GM18511 (cell line): Measurements from ENCODE around the gene RAB11A.

Source experiments
- ATAC-seq: cut with Tn5 transposase; IDR thresholded peaks from one replicate; pipeline ENCODE4 v1.9.1; 2021; ENCODE audit warnings: mild to moderate bottlenecking, moderate library complexity; ENCODE audit not compliant: unreplicated experiment

The RAB11A gene

DNA sequence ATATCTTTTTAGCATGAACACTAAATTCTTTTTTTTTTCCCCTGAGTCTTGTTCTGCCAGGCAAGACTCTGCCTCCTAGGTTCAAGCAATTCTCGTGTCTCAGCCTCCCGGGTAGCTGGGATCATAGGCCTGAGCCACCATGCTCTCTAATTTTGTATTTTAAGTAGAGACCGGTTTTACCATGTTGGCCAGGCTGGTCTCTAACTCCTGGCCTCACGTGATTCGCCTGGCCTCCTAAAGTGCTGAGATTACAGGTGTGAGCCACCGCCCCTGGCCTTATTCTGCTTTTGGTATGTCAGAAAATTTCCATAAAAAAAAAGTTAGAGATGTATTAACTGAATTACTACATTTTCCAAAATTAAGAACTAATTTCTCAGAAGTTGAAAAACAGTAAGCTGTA is 14.3 kb downstream of the RAB11A start:
- no peak for ATAC-seq

DNA sequence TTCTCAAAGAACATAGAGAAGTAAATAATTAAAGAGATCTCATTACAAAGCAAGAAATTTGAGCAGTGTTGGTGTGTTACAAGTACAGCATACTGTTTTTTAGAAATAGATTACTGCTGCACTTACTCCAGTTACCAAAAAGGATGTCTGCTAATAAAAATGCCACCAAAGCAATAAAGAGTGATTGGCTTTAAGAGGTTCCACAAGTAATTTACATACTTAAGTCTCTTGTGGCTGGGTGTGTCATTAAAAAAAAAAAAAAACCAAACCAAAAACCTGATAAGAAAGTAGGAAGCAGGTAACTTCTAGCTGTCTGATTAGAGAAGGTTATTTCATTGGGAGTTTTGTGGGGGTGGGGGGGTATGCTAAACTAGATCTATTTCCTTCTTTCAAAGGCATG is 15.2 kb downstream of the RAB11A start:
- ATAC-seq = no peak

DNA sequence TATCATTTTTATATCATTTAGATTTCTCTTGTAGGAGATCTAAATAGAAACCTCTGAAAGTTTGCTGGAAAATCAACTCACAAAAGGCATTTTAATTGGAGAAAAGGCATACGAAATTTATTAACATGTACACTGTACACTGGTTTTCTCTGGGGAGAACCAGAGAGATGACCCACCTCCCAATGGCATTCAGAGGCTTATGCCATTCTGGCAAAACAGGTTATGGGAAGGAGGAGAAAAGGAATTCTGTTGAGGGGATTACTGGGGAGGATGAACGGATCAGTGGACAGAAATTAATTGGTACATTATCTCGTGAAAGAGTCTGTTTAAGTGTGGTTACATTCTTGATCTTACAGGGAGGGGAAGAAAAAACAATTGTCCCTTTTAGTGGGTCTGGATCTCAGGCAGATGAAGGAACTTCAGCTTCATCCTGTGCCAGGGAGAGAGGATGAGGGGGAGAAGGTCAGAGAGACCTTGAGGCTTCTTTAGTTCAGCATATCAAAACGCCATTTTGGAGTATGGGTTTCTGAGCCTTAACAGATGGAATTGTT is 16.5 kb downstream of the RAB11A start:
- ATAC-seq = no peak

DNA sequence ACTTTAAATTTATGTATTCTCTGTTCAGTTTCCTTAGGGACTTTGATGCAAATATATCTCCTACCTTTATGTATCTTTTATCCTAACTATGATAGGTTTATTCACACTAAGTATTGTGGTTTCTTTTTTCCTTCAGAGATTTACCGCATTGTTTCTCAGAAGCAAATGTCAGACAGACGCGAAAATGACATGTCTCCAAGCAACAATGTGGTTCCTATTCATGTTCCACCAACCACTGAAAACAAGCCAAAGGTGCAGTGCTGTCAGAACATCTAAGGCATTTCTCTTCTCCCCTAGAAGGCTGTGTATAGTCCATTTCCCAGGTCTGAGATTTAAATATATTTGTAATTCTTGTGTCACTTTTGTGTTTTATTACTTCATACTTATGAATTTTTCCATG is 18.3 kb downstream of the RAB11A start:
- no peak for ATAC-seq

GRCh38 chr15:65888981-65889380 is 19.7 kb downstream of the RAB11A start:
- ATAC-seq = no peak

GRCh38 chr15:65893060-65893459 is 23.8 kb downstream of the RAB11A start:
- ATAC-seq = no peak

DNA sequence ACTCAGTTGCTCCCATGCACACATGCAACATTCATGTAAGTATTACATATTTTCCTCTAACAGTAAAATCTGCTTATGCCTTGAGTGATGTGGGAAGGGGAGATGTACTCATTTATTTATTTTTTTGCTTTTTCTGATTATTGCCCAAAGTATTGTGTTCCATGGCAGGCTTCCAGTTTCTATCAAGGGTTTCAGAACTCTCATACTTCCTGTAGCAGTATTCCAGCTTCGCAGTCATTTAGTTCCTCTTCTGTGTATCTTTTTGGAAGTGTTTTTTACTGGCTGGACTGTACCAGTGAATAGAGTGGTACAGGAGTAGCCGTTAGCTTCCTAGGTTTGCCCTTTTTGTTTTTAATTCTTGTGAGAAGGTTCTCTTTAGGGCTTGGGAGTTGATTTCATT is 26.9 kb downstream of the RAB11A start:
- no peak for ATAC-seq

GRCh38 chr15:65900488-65900887 is 31.2 kb downstream of the RAB11A start:
- ATAC-seq = no peak

GRCh38 chr15:65901336-65901735 is 32.0 kb downstream of the RAB11A start:
- no peak for ATAC-seq

GRCh38 chr15:65901836-65902235 is 32.5 kb downstream of the RAB11A start:
- ATAC-seq = no peak

DNA sequence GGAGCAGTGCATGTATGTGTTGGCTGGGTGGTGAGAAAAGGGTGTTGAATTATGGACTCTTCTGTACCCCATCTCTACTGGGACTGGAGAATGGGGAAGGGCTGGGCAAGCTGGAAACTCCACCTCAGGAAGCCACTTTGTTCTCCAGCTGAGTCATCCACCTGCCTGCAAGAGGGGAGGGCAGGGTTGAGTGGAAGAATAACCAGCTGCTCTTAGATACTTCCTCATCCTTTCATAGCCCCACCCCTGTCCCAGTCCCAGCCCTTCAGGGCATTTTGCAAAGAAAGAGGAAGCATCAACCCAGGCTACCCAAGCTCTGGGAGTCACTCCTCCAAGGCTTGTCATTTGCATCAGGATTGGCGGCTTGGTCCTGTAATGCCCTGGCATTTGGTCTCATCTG is 33.1 kb downstream of the RAB11A start:
- ATAC-seq = peak; percentile 79

GRCh38 chr15:65903296-65904073 is 34.2 kb downstream of the RAB11A start:
- ATAC-seq = no peak

- no peak for ATAC-seq
These were observed 35.0 kb downstream of the RAB11A start for GRCh38 chr15:65904301-65904700.

DNA sequence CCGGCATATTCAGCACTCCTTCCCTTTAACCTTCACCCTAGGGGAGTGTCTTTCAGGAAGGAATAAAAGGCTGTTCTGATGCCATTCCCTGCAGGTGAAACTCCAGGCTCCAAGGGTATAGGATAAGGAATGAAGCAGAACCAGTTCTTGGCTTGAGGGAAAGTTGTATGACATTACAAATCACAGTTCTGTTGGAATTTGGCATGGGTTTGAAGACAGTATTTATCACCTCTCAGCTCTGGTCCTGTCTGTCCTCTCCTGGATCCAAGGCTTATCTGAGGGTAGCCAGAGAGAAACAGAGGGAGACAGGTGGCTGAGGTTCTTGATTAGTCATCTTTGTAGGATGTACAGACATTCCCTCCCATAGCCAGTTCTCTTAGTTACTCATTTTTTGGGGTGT is 37.1 kb downstream of the RAB11A start:
- no peak for ATAC-seq

DNA sequence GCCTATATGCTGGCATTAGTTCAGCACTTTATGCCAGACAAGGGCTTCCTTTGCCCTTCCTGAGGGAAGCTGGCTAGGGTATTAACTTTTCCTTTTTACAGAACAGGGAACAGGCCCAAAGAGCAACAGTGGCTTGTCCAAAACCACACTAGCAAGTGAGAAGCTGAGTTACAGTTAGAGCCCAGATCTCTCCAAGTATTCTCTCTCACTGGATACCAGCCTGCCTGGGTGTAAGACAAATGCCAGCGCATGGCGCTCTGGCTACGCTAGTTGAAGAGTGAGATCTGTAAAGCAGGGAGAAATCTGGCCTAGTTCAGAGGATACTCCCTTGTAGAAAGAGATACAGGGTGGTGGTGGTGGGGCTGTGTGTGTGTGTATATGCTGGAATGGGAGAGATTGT is 38.4 kb downstream of the RAB11A start:
- ATAC-seq = no peak

DNA sequence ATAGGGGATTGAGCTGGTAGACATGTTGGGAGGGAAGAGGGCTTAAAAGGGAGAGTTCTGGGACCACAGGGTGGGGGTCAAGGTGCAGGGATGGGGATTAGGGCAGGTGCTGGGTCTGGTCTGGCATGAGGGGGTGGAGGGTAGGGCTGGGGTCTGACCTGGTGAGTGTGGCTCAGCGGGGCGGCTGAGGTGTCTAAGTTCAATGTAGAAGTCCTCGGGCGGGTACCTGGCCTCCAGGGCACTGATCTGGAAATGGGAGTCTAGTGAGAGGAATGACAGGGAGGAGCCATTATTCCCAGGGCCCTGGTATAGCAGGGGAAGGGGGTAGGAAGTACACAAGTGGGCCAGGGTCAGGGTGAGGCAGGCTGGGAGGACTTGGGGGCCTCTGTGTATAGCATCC is 39.6 kb downstream of the RAB11A start:
- ATAC-seq = no peak

- ATAC-seq = no peak
These were observed 40.5 kb downstream of the RAB11A start for GRCh38 chr15:65909831-65910230.

- ATAC-seq = no peak
These were observed 41.0 kb downstream of the RAB11A start for GRCh38 chr15:65910341-65910740.

- ATAC-seq = no peak
These were observed 42.9 kb downstream of the RAB11A start for GRCh38 chr15:65912235-65912634.

GRCh38 chr15:65913631-65914199 is 44.4 kb downstream of the RAB11A start:
- no peak for ATAC-seq

DNA sequence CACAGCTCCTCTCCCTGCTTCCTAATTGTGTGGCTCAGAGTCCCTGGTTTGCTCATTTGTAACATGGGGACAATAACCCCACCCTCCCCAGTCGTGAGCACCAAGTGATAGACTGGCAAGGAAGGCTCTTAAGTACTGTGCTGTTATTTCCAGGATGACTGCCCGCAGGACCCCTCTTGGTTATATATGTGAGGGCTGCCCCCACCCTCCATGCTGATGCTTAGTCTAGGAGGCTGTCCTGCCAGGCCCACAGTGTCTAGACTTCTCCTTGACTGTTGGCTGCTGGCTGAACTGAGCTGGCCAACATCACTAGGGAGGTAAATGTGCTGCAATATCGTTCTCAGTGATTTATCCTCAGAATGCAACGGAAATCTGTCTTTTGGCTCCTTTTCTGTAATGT is 45.1 kb downstream of the RAB11A start:
- ATAC-seq = no peak
